HCT116 (cell line): ENCODE data around the gene SLC35F3. TPM values are rescaled to one million over a fixed set of nuclear protein-coding genes. Genes with fewer than 3 reads are reported as not detected.

Experiments
- ATAC-seq: fragments of 200-7000 bp; cut with Tn5 transposase; 2 replicates; pipeline ENCODE4 v1.9.1; 2020; ENCODE audit warnings: mild to moderate bottlenecking, moderate library complexity
- BruUV-seq: library from RNA; stranded (reverse); fragments of 400-500 nt; replicated peaks from 2 replicates; lab custom pipeline; 2021; lab: Mats Ljungman, UMichigan
- CTCF ChIA-PET: fragments of 300-600 bp; sonication (Branson Sonifier 250); formaldehyde crosslinking; loops from one replicate; lab custom pipeline; 2021; ENCODE audit warnings: antibody characterized with exemption; lab: Charles Lee
- POLR2A ChIA-PET: fragments of 300-600, 350-600 bp; sonication (Branson Sonifier 250); formaldehyde crosslinking; loops from one replicate; lab custom pipeline; 2021; ENCODE audit warnings: antibody characterized with exemption; lab: Charles Lee
- RAD21 ChIA-PET, 2 experiments: fragments of 300-600 bp; sonication (Branson Sonifier 250); formaldehyde crosslinking; loops; one replicate each; lab custom pipeline; 2023; ENCODE audit warnings: low total read pairs in 2 of 2; ENCODE audit not compliant: uncharacterized antibody in 2 of 2, unreplicated experiment in 2 of 2, low non-redundant PET in 1 of 2; lab: Charles Lee
- DNase-seq: peaks from one replicate; pipeline ENCODE4 v3.0.0-alpha.2; 2010; ENCODE audit warnings: low read depth, low spot score
- H2AFZ ChIP-seq: fragments of 200-600 bp; shearing (Covaris generic), sonication (generic); 2 replicates; pipeline ENCODE4 v1.6.1; 2017; ENCODE audit warnings: low read depth, mixed run types, mixed read lengths, antibody characterized with exemption, low read length; ENCODE audit not compliant: poor library complexity, severe bottlenecking
- H3K27ac ChIP-seq: 2 replicates; pipeline ENCODE4 v1.5.1; 2012; ENCODE audit warnings: low read depth, low read length
- H3K27me3 ChIP-seq: fragments of 200-600 bp; sonication (generic); 2 replicates; pipeline ENCODE4 v1.6.1; 2016; ENCODE audit warnings: mixed run types, low read length, mixed read lengths; ENCODE audit not compliant: insufficient read depth
- H3K36me3 ChIP-seq, 2 experiments: fragments of 200-500 bp in 1 of 2; fragments of 200-600 bp in 1 of 2; sonication (Bioruptor generic) in 1 of 2; sonication (generic) in 1 of 2; 2 replicates each; pipeline versions ENCODE4 v1.5.1 to v1.6.1; 2014 to 2016; ENCODE audit warnings: low read length in 2 of 2, inconsistent platforms in 1 of 2, mixed read lengths in 1 of 2, mixed run types in 1 of 2; ENCODE audit not compliant: insufficient read depth in 2 of 2, control insufficient read depth in 1 of 2
- H3K4me1 ChIP-seq, 2 experiments: fragments of 200-600 bp in 1 of 2; sonication (generic) in 1 of 2; 2 replicates each; pipeline versions ENCODE4 v1.5.1 to v1.6.1; 2012 to 2017; ENCODE audit warnings: low read length in 2 of 2, inconsistent platforms in 1 of 2, mild to moderate bottlenecking in 1 of 2, mixed read lengths in 1 of 2, mixed run types in 1 of 2, moderate library complexity in 1 of 2; ENCODE audit not compliant: insufficient read depth in 2 of 2, control insufficient read depth in 1 of 2
- H3K4me2 ChIP-seq: fragments of 200-600 bp; sonication (generic); 2 replicates; pipeline ENCODE4 v1.6.1; 2017; ENCODE audit warnings: mixed run types, low read length, mixed read lengths
- H3K4me3 ChIP-seq, 2 experiments: fragments of 200-600 bp in 1 of 2; sonication (generic) in 1 of 2; replicated peaks in 1 of 2; 2 replicates each; pipeline ENCODE4 v1.5.1; 2011 to 2016; ENCODE audit warnings: low read length in 2 of 2, control low read depth in 1 of 2, low read depth in 1 of 2, mild to moderate bottlenecking in 1 of 2, mixed read lengths in 1 of 2, mixed run types in 1 of 2
- H3K79me2 ChIP-seq: fragments of 200-600 bp; sonication (generic); 2 replicates; pipeline ENCODE4 v1.6.1; 2017; ENCODE audit warnings: mild to moderate bottlenecking, mixed run types, low read length, moderate library complexity, mixed read lengths; ENCODE audit not compliant: insufficient read depth
- H3K9ac ChIP-seq: fragments of 200-600 bp; sonication (generic); 2 replicates; pipeline ENCODE4 v1.6.1; 2016; ENCODE audit warnings: low read length, mixed read lengths
- H3K9me2 ChIP-seq: fragments of 200-600 bp; sonication (generic), shearing (Covaris generic); 2 replicates; pipeline ENCODE4 v1.6.1; 2017; ENCODE audit warnings: mixed run types, mild to moderate bottlenecking, moderate library complexity; ENCODE audit not compliant: insufficient read depth
- H3K9me3 ChIP-seq, 2 experiments: fragments of 200-500 bp in 1 of 2; fragments of 200-600 bp in 1 of 2; sonication (Bioruptor generic) in 1 of 2; sonication (generic) in 1 of 2; 2 replicates each; pipeline ENCODE4 v1.6.1; 2014 to 2017; ENCODE audit warnings: low read length in 2 of 2, mixed read lengths in 2 of 2, inconsistent platforms in 1 of 2, low read depth in 1 of 2, mild to moderate bottlenecking in 1 of 2, mixed run types in 1 of 2, moderate library complexity in 1 of 2; ENCODE audit not compliant: control insufficient read depth in 1 of 2, insufficient read depth in 1 of 2
- H4K20me1 ChIP-seq: fragments of 200-600 bp; sonication (generic), shearing (Covaris generic); 2 replicates; pipeline ENCODE4 v1.6.1; 2017; ENCODE audit warnings: mixed run types, mild to moderate bottlenecking, moderate library complexity; ENCODE audit not compliant: insufficient read depth
- CBX3 ChIP-seq: IDR thresholded peaks from 2 replicates; pipeline ENCODE4 v1.6.1; 2012; ENCODE audit warnings: low read depth
- CEBPB ChIP-seq: IDR thresholded peaks from 2 replicates; pipeline ENCODE4 v1.6.1; 2012; ENCODE audit warnings: low read depth
- EGR1 ChIP-seq: IDR thresholded peaks from 2 replicates; pipeline ENCODE4 v1.6.1; 2012; ENCODE audit warnings: low read depth
- EZH2 ChIP-seq: fragments of 200-600 bp; sonication (generic); IDR thresholded peaks from 2 replicates; pipeline ENCODE4 v1.6.1; 2017; ENCODE audit warnings: antibody characterized with exemption, mixed run types
- FOSL1 ChIP-seq: IDR thresholded peaks from 2 replicates; pipeline ENCODE4 v1.6.1; 2012; ENCODE audit warnings: low read depth
- POLR2A ChIP-seq: IDR thresholded peaks from 2 replicates; pipeline ENCODE4 v1.7.0; 2011; ENCODE audit warnings: borderline replicate concordance; ENCODE audit not compliant: insufficient read depth, insufficient read length; ENCODE audit errors: extremely low read depth
- RAD21 ChIP-seq: IDR thresholded peaks from 2 replicates; pipeline ENCODE4 v1.6.1; 2012; ENCODE audit warnings: low read depth, mild to moderate bottlenecking
- intact Hi-C: fragments of 100-400 bp; cut with micrococcal nuclease; formaldehyde crosslinking; loops from 2 replicates; pipeline ENCODE4 v1.10.0; 2022
- total RNA-seq: library from RNA; stranded (reverse); gene quantifications from one replicate; pipeline ENCODE4 v1.2.1, GENCODE V29; 2021; ENCODE audit not compliant: unreplicated experiment
- TF ChIP-seq, protein P1 (sequence below): IDR thresholded peaks from 2 replicates; pipeline ENCODE4 v1.6.1; 2012
- TF ChIP-seq, protein P2 (sequence below), 3 experiments: fragments of 200-600 bp in 1 of 3; sonication (generic) in 1 of 3; IDR thresholded peaks in 2 of 3; conservative IDR thresholded peaks in 1 of 3; 2 replicates each; pipeline ENCODE4 v1.5.1; 2012 to 2017; ENCODE audit warnings: low read depth in 2 of 3, low read length in 2 of 3, antibody characterized with exemption in 1 of 3, borderline replicate concordance in 1 of 3, control low read depth in 1 of 3, mild to moderate bottlenecking in 1 of 3, mixed read lengths in 1 of 3, mixed run types in 1 of 3, moderate library complexity in 1 of 3; ENCODE audit not compliant: insufficient read depth in 1 of 3
- TF ChIP-seq, protein P3 (sequence below): IDR thresholded peaks from 2 replicates; pipeline ENCODE4 v1.6.1; 2012

The SLC35F3 gene
- total RNA-seq, 1 experiment from 2014 or later: 6.4 TPM

DNA sequence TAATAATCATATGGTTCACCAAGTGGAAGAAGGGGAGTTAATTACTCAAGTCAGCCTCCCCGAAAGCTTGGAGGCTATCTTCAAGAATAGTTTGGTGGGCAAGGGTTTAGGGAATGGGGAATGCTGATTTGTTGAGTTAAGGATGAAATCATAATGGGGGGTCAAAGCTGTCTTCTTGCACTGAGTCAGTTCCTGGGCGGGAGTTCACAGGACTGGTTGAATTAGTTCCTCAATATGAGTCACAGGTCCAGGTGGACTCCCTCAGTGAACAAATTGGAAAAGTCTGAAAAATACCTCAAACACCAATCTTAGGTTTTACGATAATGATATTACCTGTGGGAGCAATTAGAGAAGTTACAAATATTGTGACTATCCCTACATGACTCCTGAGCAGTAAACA is 353.6 kb downstream of the SLC35F3 start:
- Histone ChIP-seq H3K4me1 (peaks cover 0 to 18% of the 10 kb centered on the region in 2 experiments; a peak in 2 of 4 replicates), H3K9ac (no peak overlapping the region), H3K27me3 (no peaks in the 10 kb centered on the region), H3K4me3 (no peak overlapping the region), H3K36me3 (no peaks in the 10 kb centered on the region), H3K4me2 (no peak overlapping the region), H3K9me3 (peaks cover 0 to 7% of the 10 kb centered on the region in 2 experiments; a peak in 3 of 4 replicates), H4K20me1 (no peaks in the 10 kb centered on the region), H3K79me2 (no peaks in the 10 kb centered on the region), H3K9me2 (no peaks in the 10 kb centered on the region), H2AFZ (no peak overlapping the region), H3K27ac (no peak overlapping the region)
- DNase-seq (no peak), ATAC-seq (no peak)
- no TSS peak for BruUV-seq
- POLR2A ChIA-PET: no interaction called here
- TF ChIP-seq, protein P1, sequence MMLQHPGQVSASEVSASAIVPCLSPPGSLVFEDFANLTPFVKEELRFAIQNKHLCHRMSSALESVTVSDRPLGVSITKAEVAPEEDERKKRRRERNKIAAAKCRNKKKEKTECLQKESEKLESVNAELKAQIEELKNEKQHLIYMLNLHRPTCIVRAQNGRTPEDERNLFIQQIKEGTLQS: no peak
- no peak for TF ChIP-seq CEBPB
- no peak for TF ChIP-seq EGR1
- TF ChIP-seq, protein P2, sequence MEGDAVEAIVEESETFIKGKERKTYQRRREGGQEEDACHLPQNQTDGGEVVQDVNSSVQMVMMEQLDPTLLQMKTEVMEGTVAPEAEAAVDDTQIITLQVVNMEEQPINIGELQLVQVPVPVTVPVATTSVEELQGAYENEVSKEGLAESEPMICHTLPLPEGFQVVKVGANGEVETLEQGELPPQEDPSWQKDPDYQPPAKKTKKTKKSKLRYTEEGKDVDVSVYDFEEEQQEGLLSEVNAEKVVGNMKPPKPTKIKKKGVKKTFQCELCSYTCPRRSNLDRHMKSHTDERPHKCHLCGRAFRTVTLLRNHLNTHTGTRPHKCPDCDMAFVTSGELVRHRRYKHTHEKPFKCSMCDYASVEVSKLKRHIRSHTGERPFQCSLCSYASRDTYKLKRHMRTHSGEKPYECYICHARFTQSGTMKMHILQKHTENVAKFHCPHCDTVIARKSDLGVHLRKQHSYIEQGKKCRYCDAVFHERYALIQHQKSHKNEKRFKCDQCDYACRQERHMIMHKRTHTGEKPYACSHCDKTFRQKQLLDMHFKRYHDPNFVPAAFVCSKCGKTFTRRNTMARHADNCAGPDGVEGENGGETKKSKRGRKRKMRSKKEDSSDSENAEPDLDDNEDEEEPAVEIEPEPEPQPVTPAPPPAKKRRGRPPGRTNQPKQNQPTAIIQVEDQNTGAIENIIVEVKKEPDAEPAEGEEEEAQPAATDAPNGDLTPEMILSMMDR (IDR thresholded peaks at IDR 0.05 in 2 of 3, conservative IDR thresholded peaks at IDR 0.05 in 1 of 3; ENCODE audit: borderline replicate concordance in 1 of 3, insufficient read depth in 1 of 3, low read depth in 2 of 3, low read length in 2 of 3): no peak
- TF ChIP-seq EZH2: no peak
- TF ChIP-seq CBX3: no peak
- TF ChIP-seq POLR2A: no peak
- TF ChIP-seq RAD21: no peak
- intact Hi-C loops: no loop called here
- CTCF ChIA-PET: no interaction called here
- RAD21 ChIA-PET: no interaction called here

DNA sequence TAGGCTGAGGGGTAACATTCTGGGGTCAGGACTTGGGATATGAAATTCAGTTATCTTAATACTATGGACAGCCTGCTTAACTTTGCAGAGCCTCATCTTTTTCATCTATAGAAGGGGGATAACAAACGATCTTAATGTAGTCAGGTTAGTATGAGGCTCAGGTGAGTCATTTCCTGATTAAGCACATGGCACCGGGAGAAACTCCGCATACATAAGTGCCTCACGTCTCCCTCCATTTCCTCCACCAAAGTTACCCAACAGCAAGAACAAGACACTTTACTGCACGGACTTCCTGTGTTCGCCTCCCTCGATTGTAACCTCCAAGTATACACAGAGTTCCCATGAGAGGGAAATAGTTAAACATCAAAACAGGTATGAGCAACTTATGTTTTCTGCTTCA is 356.1 kb downstream of the SLC35F3 start:
- no peaks in the 10 kb centered on the region for H3K36me3 ChIP-seq
- no TSS peak for BruUV-seq
- H3K4me1 ChIP-seq: peaks cover 0 to 18% of the 10 kb centered on the region in 2 experiments; a peak in 2 of 4 replicates
- H3K79me2 ChIP-seq: no peaks in the 10 kb centered on the region
- no peak overlapping the region for H3K9ac ChIP-seq
- peaks cover 0 to 7% of the 10 kb centered on the region in 2 experiments; a peak in 3 of 4 replicates for H3K9me3 ChIP-seq
- no peak for DNase-seq
- intact Hi-C loops: no loop called here
- ChIA-PET CTCF (no interaction called here), POLR2A (no interaction called here), RAD21 (no interaction called here)
- no peak for ATAC-seq
- H3K27ac ChIP-seq: no peak overlapping the region
- no peak for TF ChIP-seq FOSL1
- peak; percentile 32; the same call in 1 of the 2 replicates for TF ChIP-seq CBX3
- TF ChIP-seq, protein P3, sequence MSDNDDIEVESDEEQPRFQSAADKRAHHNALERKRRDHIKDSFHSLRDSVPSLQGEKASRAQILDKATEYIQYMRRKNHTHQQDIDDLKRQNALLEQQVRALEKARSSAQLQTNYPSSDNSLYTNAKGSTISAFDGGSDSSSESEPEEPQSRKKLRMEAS: peak; percentile 82
- no peaks in the 10 kb centered on the region for H3K9me2 ChIP-seq
- H2AFZ ChIP-seq: no peak overlapping the region
- H4K20me1 ChIP-seq: no peaks in the 10 kb centered on the region
- no peaks in the 10 kb centered on the region for H3K27me3 ChIP-seq
- H3K4me3 ChIP-seq: no peak overlapping the region
- peak overlapping the region; percentile 31 for H3K4me2 ChIP-seq
